Measurements from ENCODE around the gene ADAM12.
A peak's percentile ranks its signal among the peaks of the same experiment; 100 is the strongest.

ADAM12 gene

GRCh38 chr10:126084369-126084768 is 303.9 kb downstream of the ADAM12 start:
- DNase-seq (ENCODE audit: low read depth in 2 of 2), result no peak

GRCh38 chr10:126083009-126083408 is 305.3 kb downstream of the ADAM12 start:
- DNase-seq (ENCODE audit: low read depth in 2 of 2), result no peak

GRCh38 chr10:126081841-126082466 is 306.3 kb downstream of the ADAM12 start:
- no peak for DNase-seq (ENCODE audit: low read depth in 2 of 2)

- DNase-seq (ENCODE audit: low read depth in 2 of 2), result peak; percentile 65 to 68
These were observed 307.3 kb downstream of the ADAM12 start for GRCh38 chr10:126080879-126081411.

GRCh38 chr10:126080291-126080825 is 307.9 kb downstream of the ADAM12 start:
- no peak for DNase-seq (ENCODE audit: low read depth in 2 of 2)

GRCh38 chr10:126075009-126075408 is 313.3 kb downstream of the ADAM12 start:
- DNase-seq (ENCODE audit: low read depth in 2 of 2), result no peak

GRCh38 chr10:126074291-126074690 is 314.0 kb downstream of the ADAM12 start:
- DNase-seq (ENCODE audit: low read depth in 2 of 2), result no peak

GRCh38 chr10:126073606-126074005 is 314.7 kb downstream of the ADAM12 start:
- DNase-seq (ENCODE audit: low read depth in 2 of 2), result no peak

GRCh38 chr10:126072622-126073021 is 315.7 kb downstream of the ADAM12 start:
- no peak for DNase-seq (ENCODE audit: low read depth in 2 of 2)

- DNase-seq (ENCODE audit: low read depth in 2 of 2), result no peak
These were observed 317.6 kb downstream of the ADAM12 start for GRCh38 chr10:126070476-126071215.

- DNase-seq (ENCODE audit: low read depth in 2 of 2), result no peak
These were observed 320.0 kb downstream of the ADAM12 start for GRCh38 chr10:126068322-126068721.

- DNase-seq (ENCODE audit: low read depth in 2 of 2), result no peak
These were observed 321.8 kb downstream of the ADAM12 start for GRCh38 chr10:126066456-126066855.

GRCh38 chr10:126065751-126066377 is 322.4 kb downstream of the ADAM12 start:
- no peak for DNase-seq (ENCODE audit: low read depth in 2 of 2)

GRCh38 chr10:126064512-126064911 is 323.8 kb downstream of the ADAM12 start:
- DNase-seq (ENCODE audit: low read depth in 2 of 2), result no peak

- DNase-seq (ENCODE audit: low read depth in 2 of 2), result peak; percentile 64 to 65
These were observed 324.9 kb downstream of the ADAM12 start for GRCh38 chr10:126063353-126063791.

GRCh38 chr10:126062131-126063032 is 325.9 kb downstream of the ADAM12 start:
- peak; percentile 95 to 97 for DNase-seq (ENCODE audit: low read depth in 2 of 2)

- no peak for DNase-seq (ENCODE audit: low read depth in 2 of 2)
These were observed 326.8 kb downstream of the ADAM12 start for GRCh38 chr10:126061526-126061925.

- peak; percentile 23 to 37 for DNase-seq (ENCODE audit: low read depth in 2 of 2)
These were observed 327.9 kb downstream of the ADAM12 start for GRCh38 chr10:126060261-126060931.

GRCh38 chr10:126059076-126059826 is 329.0 kb downstream of the ADAM12 start:
- DNase-seq (ENCODE audit: low read depth in 2 of 2), result peak; percentile 76 to 80

- no peak for DNase-seq (ENCODE audit: low read depth in 2 of 2)
These were observed 329.8 kb downstream of the ADAM12 start for GRCh38 chr10:126058507-126058906.
